H9 (cell line): ENCODE data around the gene NPAS2. TPM values are rescaled to one million over a fixed set of nuclear protein-coding genes. Genes with fewer than 3 reads are reported as not detected.

Experiments
- DNase-seq: peaks from one replicate; pipeline ENCODE4 v3.0.0-alpha.2; 2017
- H2AFZ ChIP-seq: one replicate; pipeline ENCODE4 v1.6.1; 2013; ENCODE audit warnings: mild to moderate bottlenecking, low read length, control low read depth, moderate library complexity
- H2AK5ac ChIP-seq: 2 replicates; pipeline ENCODE4 v1.6.1; 2013; ENCODE audit warnings: low read length, control low read depth, mixed read lengths; ENCODE audit not compliant: insufficient read length
- H2BK120ac ChIP-seq: one replicate; pipeline ENCODE4 v1.6.1; 2013; ENCODE audit warnings: low read depth, mild to moderate bottlenecking, low read length, control low read depth, inconsistent platforms; ENCODE audit not compliant: poor library complexity, severe bottlenecking
- H2BK12ac ChIP-seq: 2 replicates; pipeline ENCODE4 v1.6.1; 2013; ENCODE audit warnings: low read length, control low read depth, mixed read lengths, low read depth; ENCODE audit not compliant: insufficient read length
- H2BK15ac ChIP-seq: 2 replicates; pipeline ENCODE4 v1.6.1; 2013; ENCODE audit warnings: low read depth, low read length, control low read depth
- H2BK20ac ChIP-seq: one replicate; pipeline ENCODE4 v1.6.1; 2013; ENCODE audit warnings: low read depth, mild to moderate bottlenecking, low read length, control low read depth, inconsistent platforms; ENCODE audit not compliant: poor library complexity, severe bottlenecking
- H2BK5ac ChIP-seq: 2 replicates; pipeline ENCODE4 v1.6.1; 2013; ENCODE audit warnings: low read length, control low read depth, mixed read lengths; ENCODE audit not compliant: insufficient read length
- H3K14ac ChIP-seq: 2 replicates; pipeline ENCODE4 v1.6.1; 2013; ENCODE audit warnings: low read length, control low read depth; ENCODE audit not compliant: insufficient read depth
- H3K18ac ChIP-seq: 2 replicates; pipeline ENCODE4 v1.6.1; 2013; ENCODE audit warnings: low read depth, mild to moderate bottlenecking, mixed read lengths, low read length, control low read depth; ENCODE audit not compliant: insufficient read length
- H3K23ac ChIP-seq: 2 replicates; pipeline ENCODE4 v1.6.1; 2013; ENCODE audit warnings: low read length, control low read depth, mixed read lengths, low read depth; ENCODE audit not compliant: insufficient read length
- H3K23me2 ChIP-seq: 2 replicates; pipeline ENCODE4 v1.6.1; 2013; ENCODE audit warnings: low read depth, mild to moderate bottlenecking, mixed read lengths, low read length, control low read depth; ENCODE audit not compliant: insufficient read length, poor library complexity, severe bottlenecking
- H3K27ac ChIP-seq: 2 replicates; pipeline ENCODE4 v1.5.1; 2013; ENCODE audit warnings: low read length, control low read depth, mixed read lengths, low read depth; ENCODE audit not compliant: insufficient read length
- H3K27me3 ChIP-seq: 2 replicates; pipeline ENCODE4 v1.6.1; 2013; ENCODE audit warnings: low read length, control low read depth, inconsistent platforms; ENCODE audit not compliant: insufficient read depth
- H3K4ac ChIP-seq: 2 replicates; pipeline ENCODE4 v1.6.1; 2013; ENCODE audit warnings: low read depth, mild to moderate bottlenecking, control low read depth, inconsistent platforms, low read length, moderate library complexity
- H3K4me1 ChIP-seq: 2 replicates; pipeline ENCODE4 v1.6.1; 2013; ENCODE audit warnings: low read length, control low read depth, inconsistent platforms; ENCODE audit not compliant: insufficient read depth
- H3K4me2 ChIP-seq: 2 replicates; pipeline ENCODE4 v1.6.1; 2013; ENCODE audit warnings: low read length, control low read depth, mixed read lengths; ENCODE audit not compliant: insufficient read length, insufficient read depth
- H3K56ac ChIP-seq: 2 replicates; pipeline ENCODE4 v1.6.1; 2013; ENCODE audit warnings: low read depth, mild to moderate bottlenecking, mixed read lengths, low read length, control low read depth; ENCODE audit not compliant: insufficient read length
- H3K79me1 ChIP-seq: 2 replicates; pipeline ENCODE4 v1.6.1; 2013; ENCODE audit warnings: low read depth, mild to moderate bottlenecking, moderate library complexity, low read length, control low read depth, inconsistent platforms; ENCODE audit not compliant: insufficient read depth, poor library complexity, severe bottlenecking
- H3K79me2 ChIP-seq: 2 replicates; pipeline ENCODE4 v1.6.1; 2013; ENCODE audit warnings: low read length, control low read depth, inconsistent platforms; ENCODE audit not compliant: insufficient read depth
- H3K9ac ChIP-seq: 2 replicates; pipeline ENCODE4 v1.6.1; 2013; ENCODE audit warnings: low read length, control low read depth, mixed read lengths; ENCODE audit not compliant: insufficient read length; ENCODE audit errors: extremely low read depth
- H3K9me3 ChIP-seq: one replicate; pipeline ENCODE4 v1.6.1; 2013; ENCODE audit warnings: low read depth, low read length, inconsistent platforms; ENCODE audit not compliant: control insufficient read depth
- H3T11ph ChIP-seq: one replicate; pipeline ENCODE4 v1.6.1; 2013; ENCODE audit warnings: mild to moderate bottlenecking, low read length, control low read depth, inconsistent platforms
- H4K20me1 ChIP-seq: one replicate; pipeline ENCODE4 v1.6.1; 2013; ENCODE audit not compliant: control insufficient read depth, insufficient read length, insufficient read depth
- H4K5ac ChIP-seq: 2 replicates; pipeline ENCODE4 v1.6.1; 2013; ENCODE audit warnings: low read depth, mild to moderate bottlenecking, mixed read lengths, low read length, control low read depth; ENCODE audit not compliant: insufficient read length
- H4K8ac ChIP-seq: replicated peaks from 2 replicates; pipeline ENCODE4 v1.6.1; 2013; ENCODE audit warnings: low read length, control low read depth, mixed read lengths, low read depth; ENCODE audit not compliant: insufficient read length
- H4K91ac ChIP-seq: 2 replicates; pipeline ENCODE4 v1.6.1; 2013; ENCODE audit warnings: low read depth, mild to moderate bottlenecking, moderate library complexity, mixed read lengths, low read length, control low read depth; ENCODE audit not compliant: insufficient read length
- H3K27ac Mint-ChIP-seq, 3 experiments: 2 replicates in 2 of 3; 3 replicates in 1 of 3; pipeline ENCODE4 v1.8.0; 2020 to 2021; ENCODE audit warnings: mixed read lengths in 3 of 3, mild to moderate bottlenecking in 1 of 3, moderate library complexity in 1 of 3
- H3K27me3 Mint-ChIP-seq: 2 replicates; pipeline ENCODE4 v1.8.0; 2021; ENCODE audit warnings: low read depth, mild to moderate bottlenecking, moderate library complexity, mixed read lengths
- H3K36me3 Mint-ChIP-seq, 3 experiments: 2 replicates in 2 of 3; 3 replicates in 1 of 3; pipeline ENCODE4 v1.8.0; 2020 to 2021; ENCODE audit warnings: low read depth in 3 of 3, mixed read lengths in 3 of 3; ENCODE audit not compliant: insufficient read depth in 1 of 3
- H3K4me1 Mint-ChIP-seq, 2 experiments: 2 replicates each; pipeline ENCODE4 v1.8.0; 2020; ENCODE audit warnings: mixed read lengths in 2 of 2
- H3K4me3 Mint-ChIP-seq, 2 experiments: 2 replicates in 1 of 2; 3 replicates in 1 of 2; pipeline ENCODE4 v1.8.0; 2020 to 2021; ENCODE audit warnings: mild to moderate bottlenecking in 2 of 2, mixed read lengths in 2 of 2, moderate library complexity in 1 of 2
- H3K9me3 Mint-ChIP-seq, 2 experiments: 2 replicates in 1 of 2; 3 replicates in 1 of 2; pipeline ENCODE4 v1.8.0; 2020; ENCODE audit warnings: mild to moderate bottlenecking in 2 of 2, mixed read lengths in 2 of 2, moderate library complexity in 1 of 2
- WGBS: extraction: QIAGEN DNeasy Blood & Tissue Kit; methylation state at CpG from one replicate; pipeline ENCODE4 v1.1.7; 2013; ENCODE audit warnings: missing lambda C conversion rate, low lambda C conversion rate, mixed read lengths; ENCODE audit not compliant: insufficient read length; ENCODE audit errors: extremely low coverage; 5-methylcytosine and 5-hydroxymethylcytosine counted together
- total RNA-seq: library from RNA; stranded (reverse); gene quantifications from 2 replicates; pipeline ENCODE4 v1.2.1, GENCODE V29; 2021
- TF ChIP-seq, protein P1 (sequence below): fragments of 200-600 bp; sonication (generic); conservative IDR thresholded peaks from 3 replicates; pipeline ENCODE4 v1.8.0; 2021; ENCODE audit warnings: antibody characterized with exemption, mild to moderate bottlenecking

Gene NPAS2
- total RNA-seq, 1 experiment from 2014 or later = 1.3 TPM

- no peak overlapping the region for H2BK20ac ChIP-seq
- TF ChIP-seq, protein P1, sequence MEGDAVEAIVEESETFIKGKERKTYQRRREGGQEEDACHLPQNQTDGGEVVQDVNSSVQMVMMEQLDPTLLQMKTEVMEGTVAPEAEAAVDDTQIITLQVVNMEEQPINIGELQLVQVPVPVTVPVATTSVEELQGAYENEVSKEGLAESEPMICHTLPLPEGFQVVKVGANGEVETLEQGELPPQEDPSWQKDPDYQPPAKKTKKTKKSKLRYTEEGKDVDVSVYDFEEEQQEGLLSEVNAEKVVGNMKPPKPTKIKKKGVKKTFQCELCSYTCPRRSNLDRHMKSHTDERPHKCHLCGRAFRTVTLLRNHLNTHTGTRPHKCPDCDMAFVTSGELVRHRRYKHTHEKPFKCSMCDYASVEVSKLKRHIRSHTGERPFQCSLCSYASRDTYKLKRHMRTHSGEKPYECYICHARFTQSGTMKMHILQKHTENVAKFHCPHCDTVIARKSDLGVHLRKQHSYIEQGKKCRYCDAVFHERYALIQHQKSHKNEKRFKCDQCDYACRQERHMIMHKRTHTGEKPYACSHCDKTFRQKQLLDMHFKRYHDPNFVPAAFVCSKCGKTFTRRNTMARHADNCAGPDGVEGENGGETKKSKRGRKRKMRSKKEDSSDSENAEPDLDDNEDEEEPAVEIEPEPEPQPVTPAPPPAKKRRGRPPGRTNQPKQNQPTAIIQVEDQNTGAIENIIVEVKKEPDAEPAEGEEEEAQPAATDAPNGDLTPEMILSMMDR = no peak
- no peak overlapping the region for H2AK5ac ChIP-seq
- no peak for DNase-seq
- H4K20me1 ChIP-seq = no peaks in the 10 kb centered on the region
- H3K27me3 Mint-ChIP-seq = no peaks in the 10 kb centered on the region; the same call in 1 of the 2 replicates
- H2BK15ac ChIP-seq = no peak overlapping the region
- no peaks in the 10 kb centered on the region for H3K9me3 Mint-ChIP-seq
- H3K79me2 ChIP-seq = no peaks in the 10 kb centered on the region
- H3K27ac ChIP-seq = no peak overlapping the region
- H4K8ac ChIP-seq = no peak overlapping the region
- no peaks in the 10 kb centered on the region for H3K9me3 ChIP-seq
- no peak overlapping the region for H2AFZ ChIP-seq
- no peaks in the 10 kb centered on the region for H3K27me3 ChIP-seq
- no peak overlapping the region for H3K4me2 ChIP-seq
- H3K4me1 ChIP-seq = no peaks in the 10 kb centered on the region
- H3K27ac Mint-ChIP-seq = no peak overlapping the region
- no peak overlapping the region for H4K5ac ChIP-seq
- WGBS = no CpG with 5 or more reads among the region's 6 CpGs
- H3K23ac ChIP-seq = no peak overlapping the region
- no peak overlapping the region for H3K9ac ChIP-seq
- H3K4me1 Mint-ChIP-seq = no peaks in the 10 kb centered on the region
- H3K23me2 ChIP-seq = no peaks in the 10 kb centered on the region
- no peak overlapping the region for H3T11ph ChIP-seq
- H2BK120ac ChIP-seq = no peak overlapping the region
- H2BK5ac ChIP-seq = no peak overlapping the region
- H3K4ac ChIP-seq = no peak overlapping the region
- H4K91ac ChIP-seq = no peak overlapping the region
- no peak overlapping the region for H2BK12ac ChIP-seq
- no peak overlapping the region; the same call in 1 of the 2 replicates for H3K14ac ChIP-seq
- H3K56ac ChIP-seq = no peak overlapping the region
- no peak overlapping the region for H3K18ac ChIP-seq
- H3K36me3 Mint-ChIP-seq = no peaks in the 10 kb centered on the region
- no peaks in the 10 kb centered on the region for H3K79me1 ChIP-seq
- H3K4me3 Mint-ChIP-seq = no peak overlapping the region
Measured at GRCh38 chr2:100939445-100939844, 119.5 kb downstream of the NPAS2 start.
